DND-41 (cell line): ENCODE results near the gene ZC2HC1B.

Experiments
- ATAC-seq: fragments of 200-7000 bp; cut with Tn5 transposase; 3 replicates; pipeline ENCODE4 v1.9.1; 2021; ENCODE audit warnings: low read depth; ENCODE audit not compliant: insufficient read depth
- DNase-seq: peaks from one replicate; pipeline ENCODE4 v3.0.0-alpha.2; 2020
- H2AFZ ChIP-seq: 2 replicates; pipeline ENCODE4 v1.6.0; 2012; ENCODE audit warnings: low read depth, low read length
- H3K27ac ChIP-seq: 2 replicates; pipeline ENCODE4 v1.5.1; 2012; ENCODE audit warnings: low read length, inconsistent platforms
- H3K27me3 ChIP-seq: fragments of 200-600 bp; sonication (generic); 2 replicates; pipeline ENCODE4 v1.6.0; 2012; ENCODE audit warnings: low read length, mild to moderate bottlenecking, inconsistent platforms; ENCODE audit not compliant: insufficient read depth, poor library complexity
- H3K36me3 ChIP-seq: 2 replicates; pipeline ENCODE4 v1.5.1; 2012; ENCODE audit warnings: low read length, inconsistent platforms; ENCODE audit not compliant: insufficient read depth
- H3K4me1 ChIP-seq: 2 replicates; pipeline ENCODE4 v1.5.1; 2012; ENCODE audit warnings: mild to moderate bottlenecking, low read length; ENCODE audit not compliant: insufficient read depth
- H3K4me2 ChIP-seq: 2 replicates; pipeline ENCODE4 v1.6.0; 2012; ENCODE audit warnings: mild to moderate bottlenecking, moderate library complexity, low read length, inconsistent platforms; ENCODE audit not compliant: insufficient read depth
- H3K4me3 ChIP-seq, 2 experiments: fragments of 200-600 bp in 1 of 2; shearing (Covaris generic) in 1 of 2; 2 replicates each; pipeline ENCODE4 v1.5.1; 2012 to 2016; ENCODE audit warnings: inconsistent platforms in 2 of 2, low read length in 2 of 2, mild to moderate bottlenecking in 2 of 2, low read depth in 1 of 2, moderate library complexity in 1 of 2
- H3K79me2 ChIP-seq: 2 replicates; pipeline ENCODE4 v1.6.0; 2012; ENCODE audit warnings: low read length, inconsistent platforms; ENCODE audit not compliant: insufficient read depth
- H3K9ac ChIP-seq: 2 replicates; pipeline ENCODE4 v1.6.0; 2012; ENCODE audit warnings: low read depth, mild to moderate bottlenecking, inconsistent platforms, low read length, moderate library complexity
- H3K9me3 ChIP-seq: 2 replicates; pipeline ENCODE4 v1.5.1; 2012; ENCODE audit warnings: low read length, moderate library complexity, mild to moderate bottlenecking, inconsistent platforms; ENCODE audit not compliant: insufficient read depth, severe bottlenecking
- H4K20me1 ChIP-seq: 2 replicates; pipeline ENCODE4 v1.6.0; 2012; ENCODE audit warnings: low read length; ENCODE audit not compliant: insufficient read depth
- EZH2 ChIP-seq: IDR thresholded peaks from 3 replicates; pipeline ENCODE4 v1.6.1; 2012; ENCODE audit warnings: borderline replicate concordance, low read depth, mild to moderate bottlenecking, moderate library complexity, low read length, inconsistent platforms; ENCODE audit not compliant: severe bottlenecking
- TF ChIP-seq, protein P1 (sequence below): IDR thresholded peaks from 2 replicates; pipeline ENCODE4 v1.5.1; 2012; ENCODE audit warnings: borderline replicate concordance, low read length, moderate library complexity, mild to moderate bottlenecking; ENCODE audit not compliant: poor library complexity, severe bottlenecking; ENCODE audit errors: extremely low read depth

Gene ZC2HC1B

DNA sequence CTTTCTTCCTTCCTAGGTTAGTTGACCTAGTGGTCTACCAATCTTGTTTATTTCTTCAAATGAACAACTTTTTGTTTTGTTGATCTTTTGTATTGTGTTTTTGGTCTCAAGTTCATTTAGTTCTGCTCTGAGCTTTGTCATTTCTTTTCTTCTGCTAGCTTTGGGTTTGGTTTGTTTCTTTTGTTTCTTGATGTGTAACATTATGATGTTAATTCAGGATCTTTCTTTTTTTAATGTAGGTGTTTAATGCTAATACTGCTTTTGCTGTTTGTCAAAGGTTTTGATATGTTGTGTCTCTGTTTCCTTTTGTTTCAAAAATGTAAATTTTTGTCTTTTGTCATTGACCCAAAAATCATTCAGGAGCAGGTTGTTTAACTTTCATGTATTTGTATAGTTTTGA, 65.7 kb downstream of the ZC2HC1B start:
- no peaks in the 10 kb centered on the region for H3K9me3 ChIP-seq
- no peak overlapping the region for H3K4me3 ChIP-seq
- H3K27ac ChIP-seq, result no peak overlapping the region
- H3K79me2 ChIP-seq, result no peaks in the 10 kb centered on the region
- H4K20me1 ChIP-seq, result no peaks in the 10 kb centered on the region
- H3K4me2 ChIP-seq, result no peak overlapping the region
- no peaks in the 10 kb centered on the region for H3K4me1 ChIP-seq
- no peaks in the 10 kb centered on the region for H3K36me3 ChIP-seq
- DNase-seq (no peak), ATAC-seq (no peak)
- TF ChIP-seq, protein P1, sequence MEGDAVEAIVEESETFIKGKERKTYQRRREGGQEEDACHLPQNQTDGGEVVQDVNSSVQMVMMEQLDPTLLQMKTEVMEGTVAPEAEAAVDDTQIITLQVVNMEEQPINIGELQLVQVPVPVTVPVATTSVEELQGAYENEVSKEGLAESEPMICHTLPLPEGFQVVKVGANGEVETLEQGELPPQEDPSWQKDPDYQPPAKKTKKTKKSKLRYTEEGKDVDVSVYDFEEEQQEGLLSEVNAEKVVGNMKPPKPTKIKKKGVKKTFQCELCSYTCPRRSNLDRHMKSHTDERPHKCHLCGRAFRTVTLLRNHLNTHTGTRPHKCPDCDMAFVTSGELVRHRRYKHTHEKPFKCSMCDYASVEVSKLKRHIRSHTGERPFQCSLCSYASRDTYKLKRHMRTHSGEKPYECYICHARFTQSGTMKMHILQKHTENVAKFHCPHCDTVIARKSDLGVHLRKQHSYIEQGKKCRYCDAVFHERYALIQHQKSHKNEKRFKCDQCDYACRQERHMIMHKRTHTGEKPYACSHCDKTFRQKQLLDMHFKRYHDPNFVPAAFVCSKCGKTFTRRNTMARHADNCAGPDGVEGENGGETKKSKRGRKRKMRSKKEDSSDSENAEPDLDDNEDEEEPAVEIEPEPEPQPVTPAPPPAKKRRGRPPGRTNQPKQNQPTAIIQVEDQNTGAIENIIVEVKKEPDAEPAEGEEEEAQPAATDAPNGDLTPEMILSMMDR, result no peak
- no peak for TF ChIP-seq EZH2
- no peak overlapping the region for H3K9ac ChIP-seq
- H3K27me3 ChIP-seq, result no peaks in the 10 kb centered on the region
- no peak overlapping the region for H2AFZ ChIP-seq

DNA sequence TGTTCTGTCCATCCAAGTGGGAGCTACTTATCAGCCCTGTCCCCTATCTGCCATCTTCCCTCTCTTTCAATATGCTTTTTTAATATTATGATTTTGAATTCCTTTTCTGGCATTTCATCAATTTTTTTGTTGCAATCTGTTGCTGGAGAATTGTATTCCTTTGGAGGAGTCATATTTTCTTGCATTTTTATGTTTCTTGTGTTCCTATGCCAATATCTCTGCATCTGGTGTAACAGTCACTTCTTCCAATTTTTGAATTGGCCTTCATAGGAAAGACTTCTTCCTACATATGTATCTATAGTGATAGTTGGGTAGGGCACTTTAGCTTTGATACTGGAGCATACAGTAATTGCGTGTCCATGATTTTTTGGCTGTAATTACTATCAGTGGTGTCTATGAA, 70.1 kb downstream of the ZC2HC1B start:
- no peaks in the 10 kb centered on the region for H3K79me2 ChIP-seq
- H3K4me3 ChIP-seq, result no peak overlapping the region
- no peak overlapping the region for H3K27ac ChIP-seq
- H2AFZ ChIP-seq, result no peak overlapping the region
- no peak overlapping the region for H3K9ac ChIP-seq
- no peaks in the 10 kb centered on the region for H3K9me3 ChIP-seq
- ATAC-seq (no peak), DNase-seq (no peak)
- TF ChIP-seq EZH2, result no peak
- TF ChIP-seq, protein P1, result no peak
- H4K20me1 ChIP-seq, result no peaks in the 10 kb centered on the region
- no peaks in the 10 kb centered on the region for H3K36me3 ChIP-seq
- H3K4me1 ChIP-seq, result no peaks in the 10 kb centered on the region
- H3K4me2 ChIP-seq, result no peak overlapping the region
- no peaks in the 10 kb centered on the region for H3K27me3 ChIP-seq

DNA sequence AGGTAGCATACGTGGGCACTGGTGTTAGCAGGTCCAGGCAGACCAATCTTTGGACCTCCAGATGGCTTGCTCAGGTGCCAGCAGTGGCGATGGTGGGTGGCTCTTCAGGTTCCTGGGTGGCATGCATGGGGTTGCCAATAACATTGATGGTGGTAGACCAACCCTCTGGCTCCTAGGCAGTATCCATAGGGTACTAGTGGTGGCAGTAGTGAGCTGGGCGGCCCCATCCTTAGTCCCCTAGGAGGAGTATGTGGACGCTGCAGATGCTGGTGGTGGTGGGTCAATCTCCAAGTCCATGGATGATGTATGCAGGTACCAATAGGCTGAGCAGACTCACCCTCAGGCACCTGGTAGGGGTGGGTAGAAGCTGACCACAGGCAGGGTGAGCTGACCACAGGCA, 70.6 kb downstream of the ZC2HC1B start:
- H3K79me2 ChIP-seq, result no peaks in the 10 kb centered on the region
- no peaks in the 10 kb centered on the region for H3K4me1 ChIP-seq
- H3K27ac ChIP-seq, result no peak overlapping the region
- H4K20me1 ChIP-seq, result no peaks in the 10 kb centered on the region
- H2AFZ ChIP-seq, result no peak overlapping the region
- no peaks in the 10 kb centered on the region for H3K9me3 ChIP-seq
- no peak for TF ChIP-seq EZH2
- TF ChIP-seq, protein P1, result no peak
- no peaks in the 10 kb centered on the region for H3K36me3 ChIP-seq
- H3K27me3 ChIP-seq, result no peaks in the 10 kb centered on the region
- no peak overlapping the region for H3K4me3 ChIP-seq
- H3K4me2 ChIP-seq, result no peak overlapping the region
- no peak overlapping the region for H3K9ac ChIP-seq
- DNase-seq (no peak), ATAC-seq (no peak)

DNA sequence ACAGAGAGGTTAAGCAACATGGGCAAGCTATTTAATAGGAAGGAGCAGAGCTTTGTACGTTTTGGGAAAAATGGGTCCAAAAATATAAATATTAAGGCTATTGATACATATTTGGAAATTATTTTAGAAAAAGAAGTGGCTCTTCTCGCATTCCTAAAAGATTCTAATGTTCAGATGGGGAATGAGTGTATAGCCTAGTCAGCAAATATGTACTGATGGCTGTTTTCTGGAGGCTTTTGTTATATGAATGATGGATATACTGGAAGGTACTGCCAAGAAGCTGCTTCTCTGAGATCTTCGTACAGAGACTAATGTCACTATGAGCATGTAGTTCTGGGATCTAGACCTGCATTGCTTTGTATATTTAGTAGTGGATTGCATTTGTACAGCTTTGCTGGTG, 72.1 kb downstream of the ZC2HC1B start:
- Histone ChIP-seq H3K27me3 (no peaks in the 10 kb centered on the region), H3K79me2 (no peaks in the 10 kb centered on the region), H3K36me3 (no peaks in the 10 kb centered on the region), H3K27ac (no peak overlapping the region), H3K9ac (no peak overlapping the region), H4K20me1 (no peaks in the 10 kb centered on the region), H3K4me3 (no peak overlapping the region), H3K4me1 (no peaks in the 10 kb centered on the region), H2AFZ (no peak overlapping the region), H3K4me2 (no peak overlapping the region), H3K9me3 (no peaks in the 10 kb centered on the region)
- ATAC-seq (no peak), DNase-seq (no peak)
- TF ChIP-seq, protein P1, result no peak
- TF ChIP-seq EZH2, result no peak
